ENCODE data around the gene ANKLE1. TPM values are rescaled to one million over a fixed set of nuclear protein-coding genes. Genes with fewer than 3 reads are reported as not detected.

ANKLE1 gene
- total and polyA plus RNA-seq, 10 of the 15 experiments (the other 5 are each of a cell fraction or from before 2014, with no cell fraction given), result 2.2 to 17.9 (median 10.9) TPM

GRCh38 chr19:17330262-17331044 is 48.8 kb downstream of the ANKLE1 start (continued):
- no peak for TF ChIP-seq ZBTB40 (IDR thresholded peaks at IDR 0.05; ENCODE audit: borderline replicate concordance)
- TF ChIP-seq RELA (IDR thresholded peaks at IDR 0.05; ENCODE audit: borderline replicate concordance, partially characterized antibody), result no peak

GRCh38 chr19:17331045-17331558 is 49.4 kb downstream of the ANKLE1 start:
- RAD21 ChIA-PET (ENCODE audit: unreplicated experiment), result interaction anchor here (0.7 kb wide), 1 partner anchor 222 kb away, joined by 3 read pairs; no protein-coding TSS in a partner anchor
- CTCF ChIA-PET, result interaction anchor here (0.6 to 2.8 kb wide), 2 partner anchors 55 to 266 kb away, joined by 3 to 9 read pairs; no protein-coding TSS in a partner anchor
- H3K27me3 ChIP-seq (replicated peaks in 1 of 2; ENCODE audit: control insufficient read depth in 2 of 2, insufficient read depth in 2 of 2, low read length in 1 of 2), result no peaks in the 10 kb centered on the region; a peak in 2 of 4 replicates
- H3K27ac ChIP-seq (ENCODE audit: control insufficient read depth, insufficient read depth), result no peak overlapping the region
- H3K4me2 ChIP-seq (ENCODE audit: control insufficient read depth, insufficient read depth), result no peak overlapping the region
- POLR2A ChIA-PET, result interaction anchor here (1.2 kb wide), 1 partner anchor 22 kb away, joined by 3 read pairs; the partner anchor contains the start of gene DDA1
- H3K36me3 ChIP-seq (ENCODE audit: control insufficient read depth in 2 of 2, insufficient read depth in 2 of 2, low read length in 1 of 2), result no peaks in the 10 kb centered on the region
- in situ Hi-C loops (cut with MboI) (no loop called here), intact Hi-C loops (cut with micrococcal nuclease; ENCODE audit: unreplicated experiment) (no loop called here)
- H4K20me1 ChIP-seq (ENCODE audit: control insufficient read depth, insufficient read depth), result no peaks in the 10 kb centered on the region
- SMC1A ChIA-PET (ENCODE audit: uncharacterized antibody, unreplicated experiment), result no interaction called here
- no peak overlapping the region for H3K9ac ChIP-seq (ENCODE audit: control insufficient read depth, insufficient read depth, low read length)
- DNase-seq (ENCODE audit: low read depth, low spot score) (no peak), FAIRE-seq (no peak), ATAC-seq (no peak)
- no peaks in the 10 kb centered on the region; the same call in 2 of the 3 replicates for H3K9me3 ChIP-seq (replicated peaks; ENCODE audit: control insufficient read depth, insufficient read depth, low read length)
- no peak overlapping the region for H3K4me3 ChIP-seq
- BruUV-seq (replicated peaks), result no TSS peak
- H3K4me1 ChIP-seq (ENCODE audit: control insufficient read depth, insufficient read depth, low read length), result peaks cover 13% of the 10 kb centered on the region
- H2AFZ ChIP-seq (ENCODE audit: control insufficient read depth, low read depth, low read length), result no peak overlapping the region
- no peaks in the 10 kb centered on the region for H3K79me2 ChIP-seq (ENCODE audit: control insufficient read depth, insufficient read depth, low read length)
- WGBS (ENCODE audit: insufficient coverage, insufficient replicate concordance, low lambda C conversion rate, missing lambda C conversion rate), result 52% methylated on average over 13 of the region's 13 CpGs
- TF ChIP-seq GATAD2B (conservative IDR thresholded peaks at IDR 0.05; ENCODE audit: low read depth) (no peak), SMAD1 (IDR thresholded peaks at IDR 0.05; ENCODE audit: low read depth, partially characterized antibody) (no peak), TAF1 (IDR thresholded peaks at IDR 0.05; ENCODE audit: borderline replicate concordance, low read depth, low read length) (no peak), MTA2 (IDR thresholded peaks at IDR 0.05; ENCODE audit: low read depth) (no peak), ZNF207 (IDR thresholded peaks at IDR 0.05; ENCODE audit: borderline replicate concordance) (no peak), USF1 (IDR thresholded peaks at IDR 0.05; ENCODE audit: borderline replicate concordance, extremely low read length, insufficient read depth, low read depth, low read length) (no peak), MXI1 (IDR thresholded peaks at IDR 0.05; ENCODE audit: low read depth, low read length) (no peak), SRF (IDR thresholded peaks at IDR 0.05; ENCODE audit: low read depth in 2 of 2, low read length in 2 of 2) (no peak), CBX5 (IDR thresholded peaks at IDR 0.05; ENCODE audit: low read depth) (no peak)

Measured in GM12878 (cell line).